ENCODE results near the gene SHF.

DNA sequence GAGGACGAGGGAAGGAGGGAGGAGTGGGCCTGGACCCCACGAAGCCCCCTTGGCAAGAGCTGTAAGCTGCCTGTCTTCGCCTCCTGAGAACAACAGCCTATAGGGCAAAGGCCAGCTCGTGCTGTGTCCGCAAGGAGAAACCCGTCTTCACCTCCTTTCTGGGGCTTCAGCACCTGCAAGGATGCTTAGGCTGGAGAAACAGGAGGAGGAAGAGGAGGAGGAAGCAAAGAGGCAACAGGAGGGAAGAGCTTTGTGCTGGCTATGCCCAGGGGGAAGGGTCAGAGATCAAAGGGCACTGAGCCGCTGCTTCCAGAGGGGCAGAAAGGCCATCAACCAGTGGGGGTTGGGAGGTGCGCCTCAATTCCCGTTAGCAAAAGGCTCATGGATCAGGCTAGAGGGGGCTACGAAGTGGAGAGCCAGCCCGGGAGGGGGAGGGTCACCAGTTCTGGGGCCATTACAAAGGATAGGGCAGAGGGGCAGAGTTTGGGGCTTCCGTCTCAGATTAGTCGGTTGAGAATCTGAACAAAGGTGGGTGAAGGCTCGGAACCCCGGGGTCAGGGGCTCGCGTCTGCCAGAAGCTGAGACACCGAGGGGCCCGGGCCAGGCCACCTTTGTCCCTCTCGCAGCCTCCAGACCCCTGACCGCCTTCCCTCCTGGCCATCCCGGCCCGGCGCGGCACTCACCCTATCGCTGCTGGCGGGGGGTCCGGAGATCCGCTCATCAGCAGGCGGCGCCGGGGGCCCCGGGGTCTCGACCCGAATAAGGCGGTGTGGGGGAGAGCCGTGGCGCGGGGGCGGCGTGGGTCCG, 792 bp downstream of the SHF start:
- TF ChIP-seq, protein P1, sequence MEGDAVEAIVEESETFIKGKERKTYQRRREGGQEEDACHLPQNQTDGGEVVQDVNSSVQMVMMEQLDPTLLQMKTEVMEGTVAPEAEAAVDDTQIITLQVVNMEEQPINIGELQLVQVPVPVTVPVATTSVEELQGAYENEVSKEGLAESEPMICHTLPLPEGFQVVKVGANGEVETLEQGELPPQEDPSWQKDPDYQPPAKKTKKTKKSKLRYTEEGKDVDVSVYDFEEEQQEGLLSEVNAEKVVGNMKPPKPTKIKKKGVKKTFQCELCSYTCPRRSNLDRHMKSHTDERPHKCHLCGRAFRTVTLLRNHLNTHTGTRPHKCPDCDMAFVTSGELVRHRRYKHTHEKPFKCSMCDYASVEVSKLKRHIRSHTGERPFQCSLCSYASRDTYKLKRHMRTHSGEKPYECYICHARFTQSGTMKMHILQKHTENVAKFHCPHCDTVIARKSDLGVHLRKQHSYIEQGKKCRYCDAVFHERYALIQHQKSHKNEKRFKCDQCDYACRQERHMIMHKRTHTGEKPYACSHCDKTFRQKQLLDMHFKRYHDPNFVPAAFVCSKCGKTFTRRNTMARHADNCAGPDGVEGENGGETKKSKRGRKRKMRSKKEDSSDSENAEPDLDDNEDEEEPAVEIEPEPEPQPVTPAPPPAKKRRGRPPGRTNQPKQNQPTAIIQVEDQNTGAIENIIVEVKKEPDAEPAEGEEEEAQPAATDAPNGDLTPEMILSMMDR (IDR thresholded peaks at IDR 0.05; ENCODE audit: borderline replicate concordance, extremely low read depth, low read length, poor library complexity, severe bottlenecking): no peak
- TF ChIP-seq EZH2 (IDR thresholded peaks at IDR 0.05; ENCODE audit: borderline replicate concordance, low read depth, low read length, severe bottlenecking): no peak

Measured in DND-41 (cell line).